ENCODE measurements around the gene BTBD2. TPM values are rescaled to one million over a fixed set of nuclear protein-coding genes. Genes with fewer than 3 reads are reported as not detected.
A peak's percentile ranks its signal among the peaks of the same experiment; 100 is the strongest.

BTBD2 gene
- total RNA-seq, 2 donors from 2014 or later: 42.3 to 44.8 TPM

DNA sequence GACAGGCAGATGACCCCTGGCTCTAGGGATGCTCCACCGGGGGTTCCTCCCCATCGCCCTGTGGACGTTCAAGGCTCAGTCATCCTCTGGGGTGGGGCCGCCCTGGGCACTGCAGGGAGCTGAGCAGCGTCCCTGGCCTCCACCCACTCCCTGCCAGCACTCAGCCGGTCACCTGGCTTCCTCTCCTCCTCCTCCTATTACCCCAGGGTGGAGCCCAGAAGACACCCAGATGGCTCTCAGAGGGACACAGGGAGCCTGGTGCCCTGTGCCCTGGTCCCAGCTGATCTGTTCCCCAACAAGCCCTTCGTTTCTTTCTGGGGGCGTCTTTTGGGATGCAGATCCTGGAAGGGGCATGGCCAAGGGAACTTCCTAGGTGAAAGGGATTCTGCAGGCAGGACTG is 39.2 kb upstream of the BTBD2 start:
- Histone ChIP-seq H3K27ac (peak overlapping the region in 3 of 4 donors; percentile 42 to 89 (median 60)), H3K4me3 (no peak overlapping the region), H3K36me3 (replicated peaks in 1 of 2; ENCODE audit: insufficient read depth in 1 of 2, low read depth in 2 of 2) (no peaks in the 10 kb centered on the region), H3K27me3 (no peaks in the 10 kb centered on the region), H3K9me3 (no peaks in the 10 kb centered on the region), H3K4me1 (peaks cover 74% of the 10 kb centered on the region)
- ATAC-seq (no peak), DNase-seq (peak in 1 of 4 donors; percentile 15)
- 75 to 88% methylated on average over 5 to 8 of the region's 8 CpGs for WGBS, 2 donors
- no peak for TF ChIP-seq POLR2A (IDR thresholded peaks at IDR 0.05)
- TF ChIP-seq, protein P1, sequence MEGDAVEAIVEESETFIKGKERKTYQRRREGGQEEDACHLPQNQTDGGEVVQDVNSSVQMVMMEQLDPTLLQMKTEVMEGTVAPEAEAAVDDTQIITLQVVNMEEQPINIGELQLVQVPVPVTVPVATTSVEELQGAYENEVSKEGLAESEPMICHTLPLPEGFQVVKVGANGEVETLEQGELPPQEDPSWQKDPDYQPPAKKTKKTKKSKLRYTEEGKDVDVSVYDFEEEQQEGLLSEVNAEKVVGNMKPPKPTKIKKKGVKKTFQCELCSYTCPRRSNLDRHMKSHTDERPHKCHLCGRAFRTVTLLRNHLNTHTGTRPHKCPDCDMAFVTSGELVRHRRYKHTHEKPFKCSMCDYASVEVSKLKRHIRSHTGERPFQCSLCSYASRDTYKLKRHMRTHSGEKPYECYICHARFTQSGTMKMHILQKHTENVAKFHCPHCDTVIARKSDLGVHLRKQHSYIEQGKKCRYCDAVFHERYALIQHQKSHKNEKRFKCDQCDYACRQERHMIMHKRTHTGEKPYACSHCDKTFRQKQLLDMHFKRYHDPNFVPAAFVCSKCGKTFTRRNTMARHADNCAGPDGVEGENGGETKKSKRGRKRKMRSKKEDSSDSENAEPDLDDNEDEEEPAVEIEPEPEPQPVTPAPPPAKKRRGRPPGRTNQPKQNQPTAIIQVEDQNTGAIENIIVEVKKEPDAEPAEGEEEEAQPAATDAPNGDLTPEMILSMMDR (IDR thresholded peaks at IDR 0.05): no peak
- intact Hi-C loops (cut with DNase I): no loop called here

DNA sequence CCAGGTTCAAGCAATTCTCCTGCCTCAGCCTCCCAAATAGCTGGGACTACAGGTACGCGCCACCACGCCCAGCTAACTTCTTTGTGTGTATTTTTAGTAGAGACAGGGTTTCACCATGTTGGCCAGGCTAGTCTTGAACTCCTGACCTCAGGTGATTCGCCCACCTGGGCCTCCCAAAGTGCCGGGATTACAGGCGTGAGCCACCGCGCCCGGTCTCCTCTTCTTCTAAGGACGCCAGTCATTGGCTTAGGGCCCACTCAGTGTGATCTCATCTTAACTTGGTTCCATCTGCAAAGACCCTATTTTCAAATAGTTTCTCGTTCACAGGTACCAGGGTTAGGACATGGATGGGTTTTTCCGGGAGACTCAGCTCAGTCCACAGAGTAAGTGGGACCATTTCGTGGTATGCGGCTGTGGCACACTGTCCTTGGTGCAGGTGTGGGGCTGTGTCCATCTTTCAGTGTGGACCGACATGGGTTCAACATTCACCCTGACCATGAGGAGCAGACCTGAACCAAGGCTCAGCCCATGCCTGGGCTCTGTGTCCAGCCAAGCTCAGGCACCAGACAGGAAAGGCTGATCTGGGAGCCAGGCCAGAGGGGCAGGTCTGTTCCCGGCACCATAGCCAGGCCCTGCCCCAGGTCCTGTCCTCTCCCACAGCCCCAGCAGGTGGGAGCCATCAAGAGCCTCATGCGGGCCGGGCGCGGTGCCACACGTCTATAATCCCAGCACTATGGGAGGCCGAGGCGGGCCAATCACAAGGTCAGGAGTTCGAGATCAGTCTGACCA is 38.3 kb upstream of the BTBD2 start:
- WGBS, 2 donors: 75 to 77% methylated on average over 18 to 24 of the region's 24 CpGs
- Histone ChIP-seq H3K27ac (peak overlapping the region; percentile 30 to 89 (median 51)), H3K4me1 (peaks cover 74% of the 10 kb centered on the region), H3K4me3 (no peak overlapping the region), H3K9me3 (no peaks in the 10 kb centered on the region), H3K36me3 (replicated peaks in 1 of 2; ENCODE audit: insufficient read depth in 1 of 2, low read depth in 2 of 2) (no peaks in the 10 kb centered on the region), H3K27me3 (no peaks in the 10 kb centered on the region)
- DNase-seq (peak; percentile 71 to 92 (median 84)), ATAC-seq (peak; percentile 3)
- TF ChIP-seq, protein P1 (IDR thresholded peaks at IDR 0.05): peak in 1 of 7 experiments; percentile 4
- TF ChIP-seq POLR2A (IDR thresholded peaks at IDR 0.05): no peak
- intact Hi-C loops (cut with DNase I): no loop called here

DNA sequence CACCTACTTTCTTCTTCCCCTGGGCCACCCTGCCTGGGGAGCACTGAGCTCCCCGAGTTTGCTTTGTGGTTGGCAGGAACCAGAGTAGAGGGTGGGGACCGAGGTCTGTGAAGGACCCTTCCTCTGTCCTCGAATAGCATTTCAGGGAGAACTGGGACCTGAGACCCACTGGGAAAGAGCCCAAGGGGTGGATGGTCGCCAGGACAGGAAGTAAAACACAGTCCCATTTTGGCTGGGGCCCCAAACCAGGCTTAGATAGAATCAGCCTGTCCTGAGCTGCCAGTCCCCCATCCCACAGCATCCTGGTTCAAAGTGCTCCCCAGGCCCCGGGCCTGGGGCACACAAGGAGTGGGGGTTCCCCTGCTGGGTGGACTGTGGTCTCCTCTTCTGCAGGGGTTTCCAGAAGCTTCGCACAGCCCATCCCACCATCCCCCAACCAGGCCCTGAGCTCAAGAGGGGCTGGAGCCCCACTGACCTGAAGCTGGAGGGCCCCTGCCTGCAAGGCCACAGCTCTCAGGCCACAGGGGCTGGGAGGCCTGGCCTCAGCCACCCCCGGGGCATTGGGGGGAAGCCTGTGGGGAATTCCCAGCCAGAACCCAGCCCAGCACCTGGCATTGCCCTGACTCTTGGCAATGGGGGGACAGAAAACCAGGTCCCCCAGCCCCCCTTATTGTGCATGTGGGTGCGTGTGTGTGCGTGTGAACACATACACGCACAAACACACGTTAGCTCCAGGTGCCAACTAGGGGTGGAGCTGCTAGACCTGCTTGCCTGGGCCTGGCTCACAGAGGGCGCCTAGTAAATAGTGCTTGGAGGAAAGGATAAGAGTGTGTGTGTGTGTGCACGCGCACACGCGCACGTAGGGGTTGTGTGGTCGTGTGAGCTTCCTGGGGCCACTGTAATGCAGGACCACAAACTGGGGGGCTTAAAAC is 36.5 kb upstream of the BTBD2 start:
- DNase-seq (peak; percentile 50 to 71 (median 67)), ATAC-seq (no peak)
- no peaks in the 10 kb centered on the region for H3K36me3 ChIP-seq (replicated peaks in 1 of 2; ENCODE audit: insufficient read depth in 1 of 2, low read depth in 2 of 2)
- H3K27me3 ChIP-seq: no peaks in the 10 kb centered on the region
- WGBS, 2 donors: 27 to 29% methylated on average over 13 to 18 of the region's 18 CpGs
- H3K4me3 ChIP-seq: no peak overlapping the region
- H3K27ac ChIP-seq: peak overlapping the region; percentile 85 to 100 (median 94)
- peaks cover 76% of the 10 kb centered on the region for H3K4me1 ChIP-seq
- H3K9me3 ChIP-seq: no peaks in the 10 kb centered on the region
- intact Hi-C loops (cut with DNase I): no loop called here
- TF ChIP-seq, protein P1 (IDR thresholded peaks at IDR 0.05): no peak
- no peak for TF ChIP-seq POLR2A (IDR thresholded peaks at IDR 0.05)

DNA sequence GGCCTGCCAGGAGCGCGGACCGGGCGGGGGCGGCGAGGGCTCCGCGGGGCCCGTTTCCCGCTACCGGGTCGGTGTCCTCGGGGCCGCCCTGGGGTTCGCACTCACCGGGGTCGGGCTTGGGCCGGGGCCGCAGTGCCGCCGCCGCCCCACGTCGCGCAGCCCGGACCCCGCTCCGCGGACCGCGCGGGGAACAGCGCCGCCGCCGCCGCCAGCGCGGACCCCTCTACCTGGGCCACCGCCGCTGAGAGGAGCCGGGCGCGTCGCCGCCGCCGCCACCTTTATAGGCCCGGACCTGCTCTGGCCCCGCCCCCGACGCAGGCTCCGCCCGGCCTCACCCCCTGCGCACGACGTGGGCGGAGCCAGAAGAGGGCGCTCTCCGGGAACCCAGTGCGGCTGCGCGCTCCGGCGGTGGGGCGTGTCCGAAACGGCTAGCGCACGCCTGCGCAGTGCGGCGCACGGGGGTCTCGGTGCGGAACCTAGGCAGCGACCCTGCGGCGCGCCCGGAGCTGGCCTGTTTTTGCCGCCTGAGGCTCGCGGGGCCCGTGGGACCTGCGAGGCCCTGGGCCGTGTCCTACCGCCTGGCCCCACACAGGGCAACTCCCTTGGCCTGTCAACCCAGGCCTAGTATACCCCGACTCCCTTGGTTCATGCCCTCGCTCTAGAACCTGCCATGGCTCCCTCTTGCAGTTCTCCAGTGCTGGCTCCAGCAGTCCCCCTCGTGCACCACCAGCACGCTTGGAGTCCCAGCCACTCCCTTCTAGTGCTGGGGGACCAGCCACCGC is 35.7 kb upstream of the BTBD2 start, which contains the start of gene MKNK2:
Gene MKNK2 (minus strand): TSS at position 254 of the 782 bp plus-strand sequence. CDS start 393 bp downstream, outside the sequence.
- intact Hi-C loops (cut with DNase I): no loop called here
- H3K27ac ChIP-seq: peak within 1 kb of the TSS; percentile 89 to 100 (median 100)
- DNase-seq (peak; percentile 88 to 93 (median 92)), ATAC-seq (peak; percentile 69)
- H3K9me3 ChIP-seq: no peaks in the 10 kb centered on the region
- H3K27me3 ChIP-seq: no peaks in the 10 kb centered on the region
- TF ChIP-seq POLR2A (IDR thresholded peaks at IDR 0.05): peak; percentile 92 to 99 (median 96)
- TF ChIP-seq, protein P1 (IDR thresholded peaks at IDR 0.05): peak; percentile 38 to 81 (median 45)
- H3K4me3 ChIP-seq: peak within 1 kb of the TSS; percentile 18 to 99
- WGBS, 2 donors: 4 to 37% methylated on average over 4 to 58 of the region's 93 CpGs
- H3K4me1 ChIP-seq: peaks cover 80% of the 10 kb centered on the region
- H3K36me3 ChIP-seq (replicated peaks in 1 of 2; ENCODE audit: insufficient read depth in 1 of 2, low read depth in 2 of 2): no peaks in the 10 kb centered on the region
